B cell (primary cell): ENCODE measurements around the gene PLA2G4D. TPM values are rescaled to one million over a fixed set of nuclear protein-coding genes. Genes with fewer than 3 reads are reported as not detected.

Experiments
- ATAC-seq: fragments of 200-7000 bp; cut with Tn5 transposase; one replicate; pipeline ENCODE4 v1.10.0; 2021; ENCODE audit warnings: low read depth, mild to moderate bottlenecking, moderate number of reproducible peaks, moderate library complexity
- CTCF ChIA-PET: fragments of 350-600 bp; sonication (Branson Sonifier 250); formaldehyde crosslinking; loops from one replicate; lab custom pipeline; 2021; ENCODE audit warnings: antibody characterized with exemption, inconsistent platforms; lab: Charles Lee
- POLR2A ChIA-PET: fragments of 350-600 bp; sonication (Branson Sonifier 250); formaldehyde crosslinking; loops from one replicate; lab custom pipeline; 2021; ENCODE audit warnings: antibody characterized with exemption; lab: Charles Lee
- DNase-seq: peaks from one replicate; pipeline ENCODE4 v3.0.0; 2013
- H2AFZ ChIP-seq: 2 replicates; pipeline ENCODE4 v1.6.1; 2012; ENCODE audit warnings: mild to moderate bottlenecking, low read depth, low read length; ENCODE audit not compliant: insufficient read depth, poor library complexity, severe bottlenecking
- H3K27ac ChIP-seq, 2 donors: 1 replicate in 1 of 2; 2 replicates in 1 of 2; pipeline ENCODE4 v1.5.1; 2012 to 2013; ENCODE audit warnings: low read length in 2 of 2, mild to moderate bottlenecking in 2 of 2, moderate library complexity in 1 of 2
- H3K27me3 ChIP-seq, 4 experiments: fragments of 200-600 bp in 1 of 4; sonication (generic) in 1 of 4; replicated peaks in 1 of 4; 1 replicate in 2 of 4; 2 replicates in 2 of 4; pipeline versions ENCODE4 v1.6.1 to v1.7.0; 2013 to 2016; ENCODE audit warnings: low read length in 3 of 4, mild to moderate bottlenecking in 2 of 4, mixed read lengths in 1 of 4, moderate library complexity in 1 of 4; ENCODE audit not compliant: insufficient read depth in 4 of 4, control insufficient read depth in 3 of 4; ENCODE audit errors: control extremely low read depth in 1 of 4
- H3K36me3 ChIP-seq, 2 experiments: replicated peaks in 1 of 2; 1 replicate in 1 of 2; 2 replicates in 1 of 2; pipeline versions ENCODE4 v1.6.1 to v1.7.1; 2013; ENCODE audit warnings: low read length in 1 of 2; ENCODE audit not compliant: insufficient read depth in 2 of 2, control insufficient read depth in 1 of 2; ENCODE audit errors: control extremely low read depth in 1 of 2, extremely low read depth in 1 of 2
- H3K4me1 ChIP-seq, 2 donors: fragments of 200-600 bp in 1 of 2; sonication (generic) in 1 of 2; 1 replicate in 1 of 2; 2 replicates in 1 of 2; pipeline versions ENCODE4 v1.5.1 to v1.6.1; 2013 to 2017; ENCODE audit warnings: low read length in 2 of 2; ENCODE audit not compliant: control insufficient read depth in 2 of 2, insufficient read depth in 2 of 2
- H3K4me2 ChIP-seq: replicated peaks from 2 replicates; pipeline ENCODE3; 2012; ENCODE audit warnings: mild to moderate bottlenecking, low read depth, low read length; ENCODE audit not compliant: poor library complexity, severe bottlenecking
- H3K4me3 ChIP-seq, 5 experiments: fragments of 200-600 bp in 1 of 5; sonication (generic) in 1 of 5; 1 replicate in 3 of 5; 2 replicates in 2 of 5; pipeline versions ENCODE4 v1.5.1 to v1.7.0; 2011 to 2016; ENCODE audit warnings: low read length in 4 of 5, mild to moderate bottlenecking in 4 of 5, low read depth in 2 of 5, control low read depth in 1 of 5, moderate library complexity in 1 of 5; ENCODE audit not compliant: insufficient read depth in 1 of 5; ENCODE audit errors: control extremely low read depth in 1 of 5, extremely low read depth in 1 of 5
- H3K79me2 ChIP-seq: fragments of 200-600 bp; sonication (generic); one replicate; pipeline ENCODE4 v1.6.0; 2016; ENCODE audit warnings: low read length; ENCODE audit not compliant: control insufficient read depth, insufficient read depth
- H3K9ac ChIP-seq: fragments of 200-600 bp; sonication (generic); 2 replicates; pipeline ENCODE4 v1.6.1; 2017; ENCODE audit warnings: mild to moderate bottlenecking, low read length, moderate library complexity
- H3K9me3 ChIP-seq, 3 donors: one replicate each; pipeline versions ENCODE4 v1.6.1 to v1.7.1; 2013; ENCODE audit warnings: low read length in 2 of 3; ENCODE audit not compliant: control insufficient read depth in 2 of 3, insufficient read depth in 1 of 3; ENCODE audit errors: control extremely low read depth in 1 of 3
- H4K20me1 ChIP-seq: 2 replicates; pipeline ENCODE4 v1.6.0; 2012; ENCODE audit warnings: mild to moderate bottlenecking, low read length; ENCODE audit not compliant: insufficient read depth, control insufficient read depth, poor library complexity, severe bottlenecking
- H3K27ac Mint-ChIP-seq: one replicate; pipeline ENCODE4 v1.8.0; 2021; ENCODE audit warnings: mixed read lengths
- H3K27me3 Mint-ChIP-seq: one replicate; pipeline ENCODE4 v1.8.0; 2021; ENCODE audit warnings: mixed read lengths
- H3K4me1 Mint-ChIP-seq: one replicate; pipeline ENCODE4 v1.8.0; 2021; ENCODE audit warnings: mixed read lengths
- H3K4me3 Mint-ChIP-seq: one replicate; pipeline ENCODE4 v1.8.0; 2021; ENCODE audit warnings: mixed read lengths
- H3K9me3 Mint-ChIP-seq: one replicate; pipeline ENCODE4 v1.8.0; 2022; ENCODE audit warnings: mixed read lengths; ENCODE audit not compliant: insufficient read depth
- CTCF ChIP-seq: fragments of 200-600 bp; IDR thresholded peaks from one replicate; pipeline ENCODE4 v1.8.0; 2022; ENCODE audit warnings: antibody characterized with exemption, mild to moderate bottlenecking
- EZH2 ChIP-seq: IDR thresholded peaks from 2 replicates; pipeline ENCODE4 v1.6.1; 2012; ENCODE audit warnings: borderline replicate concordance, low read depth, mild to moderate bottlenecking, moderate library complexity, low read length; ENCODE audit not compliant: insufficient read depth, poor library complexity, severe bottlenecking
- WGBS: methylation state at CpG from one replicate; pipeline ENCODE4 v1.1.5; 2013; ENCODE audit warnings: missing lambda C conversion rate; ENCODE audit not compliant: insufficient coverage; 5-methylcytosine and 5-hydroxymethylcytosine counted together
- intact Hi-C: fragments of 100-400 bp; cut with micrococcal nuclease; formaldehyde crosslinking; loops from one replicate; pipeline ENCODE4 v1.10.0; 2022
- polyA minus RNA-seq: library from RNA; depleted of rRNA, polyadenylated mRNA; stranded (reverse); fragments of >200 nt; gene quantifications from 2 replicates; pipeline ENCODE4 v1.2.3, GENCODE V29; 2012
- polyA plus RNA-seq: library from polyadenylated mRNA; depleted of rRNA; stranded (reverse); fragments of >200 nt; gene quantifications from 2 replicates; pipeline ENCODE4 v1.2.3, GENCODE V29; 2012
- total RNA-seq, 2 donors: library from RNA; stranded (reverse); fragments of 120-200 nt in 1 of 2; gene quantifications; 1 replicate in 1 of 2; 2 replicates in 1 of 2; pipeline versions ENCODE4 v1.2.3 to v1.2.4, GENCODE V29; 2013 to 2022

Gene PLA2G4D
- total RNA-seq (not detected in 2 replicates), polyA plus RNA-seq (not detected in 2 replicates), polyA minus RNA-seq (not detected in 2 replicates)
- not detected for total RNA-seq (2013)

DNA sequence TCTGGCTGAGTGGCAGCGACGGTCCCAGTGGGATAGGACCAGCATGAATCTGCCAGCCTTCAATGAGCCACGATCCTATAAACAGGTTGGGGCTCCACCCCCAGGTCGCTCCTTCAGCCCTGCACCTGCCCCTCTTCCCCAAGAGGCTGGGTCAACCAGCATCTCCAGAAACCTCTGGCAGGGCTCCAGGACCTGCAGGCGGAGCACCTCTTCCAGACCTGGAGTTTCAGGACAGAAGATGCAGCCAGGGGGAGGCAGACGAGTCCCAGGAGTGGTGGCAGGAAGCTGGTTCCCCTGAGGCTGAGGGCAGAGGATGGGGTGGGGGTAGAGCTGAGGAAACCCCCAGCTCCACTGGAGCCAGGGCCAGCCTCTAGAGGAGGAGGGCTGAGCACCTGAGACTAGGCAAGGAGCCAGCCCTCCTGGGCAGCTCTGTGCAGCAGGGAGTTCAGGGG, at the start of gene PLA2G4D:
TSS of gene PLA2G4D (minus strand) at position 51 of the 452 bp plus-strand sequence. CDS start 103 bp downstream, outside the sequence.
- POLR2A ChIA-PET: no interaction called here
- no peak within 1 kb of the TSS for H3K27ac Mint-ChIP-seq
- no peaks in the 10 kb centered on the region for H3K9me3 Mint-ChIP-seq
- Histone ChIP-seq H3K27me3 (no peaks in the 10 kb centered on the region), H4K20me1 (no peaks in the 10 kb centered on the region), H3K36me3 (no peaks in the 10 kb centered on the region), H3K4me2 (no peak within 1 kb of the TSS), H3K9me3 (peaks cover 0 to 3% (median 0%) of the 10 kb centered on the region in 3 donors), H3K79me2 (no peaks in the 10 kb centered on the region), H3K9ac (no peak within 1 kb of the TSS), H2AFZ (no peak within 1 kb of the TSS), H3K27ac (no peak within 1 kb of the TSS), H3K4me1 (no peaks in the 10 kb centered on the region), H3K4me3 (no peak within 1 kb of the TSS)
- CTCF ChIA-PET: interaction anchor here (0.6 kb wide), 1 partner anchor 219 kb away, joined by 3 read pairs; no protein-coding TSS in a partner anchor
- no peak for ATAC-seq
- H3K4me3 Mint-ChIP-seq: no peak within 1 kb of the TSS
- TF ChIP-seq EZH2 (no peak), CTCF (no peak)
- H3K4me1 Mint-ChIP-seq: no peaks in the 10 kb centered on the region
- 71% methylated on average over 6 of the region's 6 CpGs for whole genome bisulfite sequencing
- DNase-seq: no peak
- intact Hi-C loops: no loop called here
- peaks cover 29% of the 10 kb centered on the region for H3K27me3 Mint-ChIP-seq

DNA sequence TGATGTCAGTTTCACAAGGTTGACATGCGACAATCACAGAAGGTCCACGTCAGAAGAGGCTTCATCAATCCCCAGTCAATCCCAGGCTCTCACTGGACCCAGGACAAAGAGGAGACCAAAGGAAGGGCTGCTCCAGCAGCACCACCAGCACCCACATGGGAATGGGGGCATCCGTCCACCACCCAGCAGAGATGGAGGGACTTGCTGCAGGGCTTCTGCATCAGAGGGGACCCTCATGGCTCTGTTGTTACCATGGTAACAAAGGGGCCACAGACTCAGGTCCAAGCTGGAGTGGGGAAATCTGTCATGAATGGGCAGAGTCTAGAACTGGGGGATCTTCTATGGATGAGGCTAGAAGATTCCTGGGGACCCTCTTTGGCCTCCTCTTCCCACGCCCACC, 49.0 kb upstream of the PLA2G4D start:
- 86% methylated on average over 4 of the region's 4 CpGs for WGBS
- H3K9me3 Mint-ChIP-seq: no peaks in the 10 kb centered on the region
- ChIA-PET POLR2A (no interaction called here), CTCF (no interaction called here)
- H3K27ac Mint-ChIP-seq: no peak overlapping the region
- H2AFZ ChIP-seq: no peak overlapping the region
- peaks cover 0 to 6% (median 0%) of the 10 kb centered on the region in 4 experiments for H3K27me3 ChIP-seq
- TF ChIP-seq EZH2 (no peak), CTCF (no peak)
- no peaks in the 10 kb centered on the region for H3K9me3 ChIP-seq
- H3K79me2 ChIP-seq: no peaks in the 10 kb centered on the region
- H3K4me3 ChIP-seq: no peak overlapping the region
- H3K4me3 Mint-ChIP-seq: no peak overlapping the region
- H3K4me1 Mint-ChIP-seq: no peaks in the 10 kb centered on the region
- H3K9ac ChIP-seq: no peak overlapping the region
- peaks cover 4% of the 10 kb centered on the region for H3K27me3 Mint-ChIP-seq
- no peak overlapping the region for H3K27ac ChIP-seq
- no peaks in the 10 kb centered on the region for H4K20me1 ChIP-seq
- intact Hi-C loops: no loop called here
- no peak overlapping the region for H3K4me2 ChIP-seq
- DNase-seq (no peak), ATAC-seq (no peak)
- H3K36me3 ChIP-seq: no peaks in the 10 kb centered on the region
- no peaks in the 10 kb centered on the region for H3K4me1 ChIP-seq
